ENCODE data around the gene DERL2.

DNA sequence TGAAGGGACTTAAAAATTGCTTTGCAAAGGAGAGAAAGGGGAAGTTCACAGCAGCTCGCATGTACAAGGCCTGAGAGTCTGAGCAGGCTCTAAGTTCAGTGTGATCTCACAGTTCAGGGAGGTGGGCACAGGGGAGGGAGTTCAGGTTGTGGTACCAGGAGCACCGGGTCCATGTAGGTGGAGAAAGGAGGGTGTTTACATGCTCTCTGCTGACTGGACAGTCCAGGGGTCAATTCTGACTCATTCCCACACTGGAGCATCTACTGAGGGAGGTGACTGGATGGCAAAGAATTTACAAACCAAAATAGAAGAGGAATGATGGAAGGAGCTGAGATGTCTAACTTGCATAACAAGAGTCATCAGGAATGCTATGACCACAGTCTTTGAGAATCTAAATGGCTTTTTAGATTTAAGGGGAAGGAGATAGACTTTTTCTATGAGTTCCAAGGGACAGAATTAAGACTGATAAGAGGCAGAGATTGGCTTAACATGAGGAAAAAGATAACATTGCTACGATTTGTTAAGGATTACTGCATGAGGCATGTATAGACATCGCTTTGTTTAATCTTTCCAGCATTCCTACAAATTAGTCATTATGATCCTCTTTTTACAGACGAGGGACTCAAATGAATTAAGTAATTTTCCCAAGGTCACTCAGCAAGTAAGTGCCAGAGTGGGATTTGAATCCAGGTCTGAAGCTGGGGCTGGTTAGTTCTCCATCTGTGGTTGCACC lies 30.2 kb upstream of the DERL2 start:
- TF ChIP-seq POLR2A (IDR thresholded peaks at IDR 0.05; ENCODE audit: low read depth, low read length) (no peak), RFX5 (IDR thresholded peaks at IDR 0.05; ENCODE audit: low read depth, low read length) (no peak), MAFK (IDR thresholded peaks at IDR 0.05; ENCODE audit: low read depth, low read length) (peak; percentile 86)
- TF ChIP-seq, protein P1, sequence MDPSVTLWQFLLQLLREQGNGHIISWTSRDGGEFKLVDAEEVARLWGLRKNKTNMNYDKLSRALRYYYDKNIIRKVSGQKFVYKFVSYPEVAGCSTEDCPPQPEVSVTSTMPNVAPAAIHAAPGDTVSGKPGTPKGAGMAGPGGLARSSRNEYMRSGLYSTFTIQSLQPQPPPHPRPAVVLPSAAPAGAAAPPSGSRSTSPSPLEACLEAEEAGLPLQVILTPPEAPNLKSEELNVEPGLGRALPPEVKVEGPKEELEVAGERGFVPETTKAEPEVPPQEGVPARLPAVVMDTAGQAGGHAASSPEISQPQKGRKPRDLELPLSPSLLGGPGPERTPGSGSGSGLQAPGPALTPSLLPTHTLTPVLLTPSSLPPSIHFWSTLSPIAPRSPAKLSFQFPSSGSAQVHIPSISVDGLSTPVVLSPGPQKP (IDR thresholded peaks at IDR 0.05; ENCODE audit: borderline replicate concordance, low read depth, low read length) = no peak
- TF ChIP-seq, protein P2, sequence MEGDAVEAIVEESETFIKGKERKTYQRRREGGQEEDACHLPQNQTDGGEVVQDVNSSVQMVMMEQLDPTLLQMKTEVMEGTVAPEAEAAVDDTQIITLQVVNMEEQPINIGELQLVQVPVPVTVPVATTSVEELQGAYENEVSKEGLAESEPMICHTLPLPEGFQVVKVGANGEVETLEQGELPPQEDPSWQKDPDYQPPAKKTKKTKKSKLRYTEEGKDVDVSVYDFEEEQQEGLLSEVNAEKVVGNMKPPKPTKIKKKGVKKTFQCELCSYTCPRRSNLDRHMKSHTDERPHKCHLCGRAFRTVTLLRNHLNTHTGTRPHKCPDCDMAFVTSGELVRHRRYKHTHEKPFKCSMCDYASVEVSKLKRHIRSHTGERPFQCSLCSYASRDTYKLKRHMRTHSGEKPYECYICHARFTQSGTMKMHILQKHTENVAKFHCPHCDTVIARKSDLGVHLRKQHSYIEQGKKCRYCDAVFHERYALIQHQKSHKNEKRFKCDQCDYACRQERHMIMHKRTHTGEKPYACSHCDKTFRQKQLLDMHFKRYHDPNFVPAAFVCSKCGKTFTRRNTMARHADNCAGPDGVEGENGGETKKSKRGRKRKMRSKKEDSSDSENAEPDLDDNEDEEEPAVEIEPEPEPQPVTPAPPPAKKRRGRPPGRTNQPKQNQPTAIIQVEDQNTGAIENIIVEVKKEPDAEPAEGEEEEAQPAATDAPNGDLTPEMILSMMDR (conservative IDR thresholded peaks at IDR 0.05; ENCODE audit: low read depth, low read length) = no peak

All from IMR-90 (cell line).